ENCODE results near the gene CDS2. TPM values are rescaled to one million over a fixed set of nuclear protein-coding genes. Genes with fewer than 3 reads are reported as not detected.

Gene CDS2
- total and polyA plus RNA-seq, 2 of the 13 experiments (the other 11 are each of a cell fraction or from before 2014, with no cell fraction given) = 81.3 to 153 TPM

DNA sequence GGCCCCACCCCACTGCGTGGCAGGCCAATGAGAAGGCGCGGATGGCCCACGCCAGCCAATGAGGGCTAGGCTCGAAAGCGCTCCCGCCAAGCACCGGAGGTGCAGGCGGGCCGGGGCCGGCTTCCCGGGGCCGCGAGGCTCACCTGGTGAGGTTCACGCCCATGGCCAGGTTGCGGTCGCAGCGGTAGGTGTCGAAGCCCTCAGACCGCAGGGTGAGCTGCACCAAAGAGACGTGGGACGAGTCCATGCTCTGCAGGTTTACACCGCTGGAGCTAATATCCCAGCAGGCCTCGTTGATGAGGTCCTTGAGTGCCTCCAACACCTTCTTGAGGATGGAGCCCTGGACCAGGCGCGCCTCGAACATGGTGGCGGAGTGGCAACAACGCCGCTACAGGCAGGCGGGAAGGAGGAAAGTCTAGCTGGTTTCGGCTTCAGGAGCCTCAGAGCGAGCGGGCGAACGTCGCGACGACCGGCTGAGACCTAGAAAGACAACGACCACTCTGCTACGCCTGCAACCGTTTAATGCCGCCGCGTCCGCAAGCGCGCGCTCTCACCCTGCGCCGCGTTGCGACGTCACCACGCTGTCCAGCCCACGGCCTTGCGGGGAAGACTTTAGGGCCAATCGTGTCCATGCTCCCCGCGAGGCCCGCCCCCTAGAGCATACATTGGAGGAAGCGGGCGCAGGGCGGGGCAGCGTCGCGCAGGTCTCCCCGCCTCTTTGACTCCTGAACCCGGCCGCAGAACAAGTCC is 7.2 kb upstream of the CDS2 start, which contains the start of gene PCNA (continued):
- TF ChIP-seq, protein P1, sequence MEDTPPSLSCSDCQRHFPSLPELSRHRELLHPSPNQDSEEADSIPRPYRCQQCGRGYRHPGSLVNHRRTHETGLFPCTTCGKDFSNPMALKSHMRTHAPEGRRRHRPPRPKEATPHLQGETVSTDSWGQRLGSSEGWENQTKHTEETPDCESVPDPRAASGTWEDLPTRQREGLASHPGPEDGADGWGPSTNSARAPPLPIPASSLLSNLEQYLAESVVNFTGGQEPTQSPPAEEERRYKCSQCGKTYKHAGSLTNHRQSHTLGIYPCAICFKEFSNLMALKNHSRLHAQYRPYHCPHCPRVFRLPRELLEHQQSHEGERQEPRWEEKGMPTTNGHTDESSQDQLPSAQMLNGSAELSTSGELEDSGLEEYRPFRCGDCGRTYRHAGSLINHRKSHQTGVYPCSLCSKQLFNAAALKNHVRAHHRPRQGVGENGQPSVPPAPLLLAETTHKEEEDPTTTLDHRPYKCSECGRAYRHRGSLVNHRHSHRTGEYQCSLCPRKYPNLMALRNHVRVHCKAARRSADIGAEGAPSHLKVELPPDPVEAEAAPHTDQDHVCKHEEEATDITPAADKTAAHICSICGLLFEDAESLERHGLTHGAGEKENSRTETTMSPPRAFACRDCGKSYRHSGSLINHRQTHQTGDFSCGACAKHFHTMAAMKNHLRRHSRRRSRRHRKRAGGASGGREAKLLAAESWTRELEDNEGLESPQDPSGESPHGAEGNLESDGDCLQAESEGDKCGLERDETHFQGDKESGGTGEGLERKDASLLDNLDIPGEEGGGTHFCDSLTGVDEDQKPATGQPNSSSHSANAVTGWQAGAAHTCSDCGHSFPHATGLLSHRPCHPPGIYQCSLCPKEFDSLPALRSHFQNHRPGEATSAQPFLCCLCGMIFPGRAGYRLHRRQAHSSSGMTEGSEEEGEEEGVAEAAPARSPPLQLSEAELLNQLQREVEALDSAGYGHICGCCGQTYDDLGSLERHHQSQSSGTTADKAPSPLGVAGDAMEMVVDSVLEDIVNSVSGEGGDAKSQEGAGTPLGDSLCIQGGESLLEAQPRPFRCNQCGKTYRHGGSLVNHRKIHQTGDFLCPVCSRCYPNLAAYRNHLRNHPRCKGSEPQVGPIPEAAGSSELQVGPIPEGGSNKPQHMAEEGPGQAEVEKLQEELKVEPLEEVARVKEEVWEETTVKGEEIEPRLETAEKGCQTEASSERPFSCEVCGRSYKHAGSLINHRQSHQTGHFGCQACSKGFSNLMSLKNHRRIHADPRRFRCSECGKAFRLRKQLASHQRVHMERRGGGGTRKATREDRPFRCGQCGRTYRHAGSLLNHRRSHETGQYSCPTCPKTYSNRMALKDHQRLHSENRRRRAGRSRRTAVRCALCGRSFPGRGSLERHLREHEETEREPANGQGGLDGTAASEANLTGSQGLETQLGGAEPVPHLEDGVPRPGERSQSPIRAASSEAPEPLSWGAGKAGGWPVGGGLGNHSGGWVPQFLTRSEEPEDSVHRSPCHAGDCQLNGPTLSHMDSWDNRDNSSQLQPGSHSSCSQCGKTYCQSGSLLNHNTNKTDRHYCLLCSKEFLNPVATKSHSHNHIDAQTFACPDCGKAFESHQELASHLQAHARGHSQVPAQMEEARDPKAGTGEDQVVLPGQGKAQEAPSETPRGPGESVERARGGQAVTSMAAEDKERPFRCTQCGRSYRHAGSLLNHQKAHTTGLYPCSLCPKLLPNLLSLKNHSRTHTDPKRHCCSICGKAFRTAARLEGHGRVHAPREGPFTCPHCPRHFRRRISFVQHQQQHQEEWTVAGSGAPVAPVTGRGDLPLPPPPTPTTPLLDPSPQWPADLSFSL (CRISPR knock-in tag; IDR thresholded peaks at IDR 0.05) = peak; percentile 76; the same call in 1 of the 2 replicates
- TF ChIP-seq, protein P2, sequence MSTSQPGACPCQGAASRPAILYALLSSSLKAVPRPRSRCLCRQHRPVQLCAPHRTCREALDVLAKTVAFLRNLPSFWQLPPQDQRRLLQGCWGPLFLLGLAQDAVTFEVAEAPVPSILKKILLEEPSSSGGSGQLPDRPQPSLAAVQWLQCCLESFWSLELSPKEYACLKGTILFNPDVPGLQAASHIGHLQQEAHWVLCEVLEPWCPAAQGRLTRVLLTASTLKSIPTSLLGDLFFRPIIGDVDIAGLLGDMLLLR (CRISPR knock-in tag; IDR thresholded peaks at IDR 0.05) = peak; percentile 77
- TF ChIP-seq, protein P3, sequence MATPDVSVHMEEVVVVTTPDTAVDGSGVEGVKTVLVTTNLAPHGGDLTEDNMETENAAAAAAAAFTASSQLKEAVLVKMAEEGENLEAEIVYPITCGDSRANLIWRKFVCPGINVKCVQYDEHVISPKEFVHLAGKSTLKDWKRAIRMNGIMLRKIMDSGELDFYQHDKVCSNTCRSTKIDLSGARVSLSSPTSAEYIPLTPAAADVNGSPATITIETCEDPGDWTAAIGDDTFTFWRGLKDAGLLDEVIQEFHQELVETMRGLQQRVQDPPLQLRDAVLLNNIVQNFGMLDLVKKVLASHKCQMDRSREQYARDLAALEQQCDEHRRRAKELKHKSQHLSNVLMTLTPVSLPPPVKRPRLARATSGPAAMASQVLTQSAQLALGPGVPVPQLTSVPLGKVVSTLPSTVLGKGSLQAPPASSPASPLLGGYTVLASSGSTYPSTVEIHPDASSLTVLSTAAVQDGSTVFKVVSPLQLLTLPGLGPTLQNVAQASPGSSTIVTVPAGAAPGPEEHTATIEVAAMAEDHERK (CRISPR knock-in tag; IDR thresholded peaks at IDR 0.05; ENCODE audit: low read depth) = peak; percentile 98
- peak; percentile 89 for TF ChIP-seq ZNF160 (CRISPR knock-in tag; IDR thresholded peaks at IDR 0.05)
- no peak; the same call in 1 of the 2 replicates for TF ChIP-seq SIX4 (CRISPR knock-in tag; IDR thresholded peaks at IDR 0.05)
- peak; percentile 99 for TF ChIP-seq ZNF788 (CRISPR knock-in tag; IDR thresholded peaks at IDR 0.05; ENCODE audit: borderline replicate concordance)
- TF ChIP-seq ZMYM4 (CRISPR knock-in tag; IDR thresholded peaks at IDR 0.05) = peak; percentile 88
- TF ChIP-seq ZNF12 (CRISPR knock-in tag; IDR thresholded peaks at IDR 0.05) = peak; percentile 10; the same call in 1 of the 2 replicates
- TF ChIP-seq, protein P4, sequence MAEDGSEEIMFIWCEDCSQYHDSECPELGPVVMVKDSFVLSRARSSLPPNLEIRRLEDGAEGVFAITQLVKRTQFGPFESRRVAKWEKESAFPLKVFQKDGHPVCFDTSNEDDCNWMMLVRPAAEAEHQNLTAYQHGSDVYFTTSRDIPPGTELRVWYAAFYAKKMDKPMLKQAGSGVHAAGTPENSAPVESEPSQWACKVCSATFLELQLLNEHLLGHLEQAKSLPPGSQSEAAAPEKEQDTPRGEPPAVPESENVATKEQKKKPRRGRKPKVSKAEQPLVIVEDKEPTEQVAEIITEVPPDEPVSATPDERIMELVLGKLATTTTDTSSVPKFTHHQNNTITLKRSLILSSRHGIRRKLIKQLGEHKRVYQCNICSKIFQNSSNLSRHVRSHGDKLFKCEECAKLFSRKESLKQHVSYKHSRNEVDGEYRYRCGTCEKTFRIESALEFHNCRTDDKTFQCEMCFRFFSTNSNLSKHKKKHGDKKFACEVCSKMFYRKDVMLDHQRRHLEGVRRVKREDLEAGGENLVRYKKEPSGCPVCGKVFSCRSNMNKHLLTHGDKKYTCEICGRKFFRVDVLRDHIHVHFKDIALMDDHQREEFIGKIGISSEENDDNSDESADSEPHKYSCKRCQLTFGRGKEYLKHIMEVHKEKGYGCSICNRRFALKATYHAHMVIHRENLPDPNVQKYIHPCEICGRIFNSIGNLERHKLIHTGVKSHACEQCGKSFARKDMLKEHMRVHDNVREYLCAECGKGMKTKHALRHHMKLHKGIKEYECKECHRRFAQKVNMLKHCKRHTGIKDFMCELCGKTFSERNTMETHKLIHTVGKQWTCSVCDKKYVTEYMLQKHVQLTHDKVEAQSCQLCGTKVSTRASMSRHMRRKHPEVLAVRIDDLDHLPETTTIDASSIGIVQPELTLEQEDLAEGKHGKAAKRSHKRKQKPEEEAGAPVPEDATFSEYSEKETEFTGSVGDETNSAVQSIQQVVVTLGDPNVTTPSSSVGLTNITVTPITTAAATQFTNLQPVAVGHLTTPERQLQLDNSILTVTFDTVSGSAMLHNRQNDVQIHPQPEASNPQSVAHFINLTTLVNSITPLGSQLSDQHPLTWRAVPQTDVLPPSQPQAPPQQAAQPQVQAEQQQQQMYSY (CRISPR knock-in tag; IDR thresholded peaks at IDR 0.05) = peak; percentile 81; the same call in 1 of the 2 replicates
- peak; percentile 10; the same call in 1 of the 2 replicates for TF ChIP-seq ZNF3 (CRISPR knock-in tag; IDR thresholded peaks at IDR 0.05)
- peak; percentile 93; the same call in 1 of the 2 replicates for TF ChIP-seq ZNF556 (CRISPR knock-in tag; IDR thresholded peaks at IDR 0.05; ENCODE audit: borderline replicate concordance)
- peak; percentile 82 for TF ChIP-seq RXRA (CRISPR knock-in tag; IDR thresholded peaks at IDR 0.05)
- peak; percentile 97 for TF ChIP-seq ZNF552 (CRISPR knock-in tag; IDR thresholded peaks at IDR 0.05; ENCODE audit: borderline replicate concordance)
- TF ChIP-seq, protein P5, sequence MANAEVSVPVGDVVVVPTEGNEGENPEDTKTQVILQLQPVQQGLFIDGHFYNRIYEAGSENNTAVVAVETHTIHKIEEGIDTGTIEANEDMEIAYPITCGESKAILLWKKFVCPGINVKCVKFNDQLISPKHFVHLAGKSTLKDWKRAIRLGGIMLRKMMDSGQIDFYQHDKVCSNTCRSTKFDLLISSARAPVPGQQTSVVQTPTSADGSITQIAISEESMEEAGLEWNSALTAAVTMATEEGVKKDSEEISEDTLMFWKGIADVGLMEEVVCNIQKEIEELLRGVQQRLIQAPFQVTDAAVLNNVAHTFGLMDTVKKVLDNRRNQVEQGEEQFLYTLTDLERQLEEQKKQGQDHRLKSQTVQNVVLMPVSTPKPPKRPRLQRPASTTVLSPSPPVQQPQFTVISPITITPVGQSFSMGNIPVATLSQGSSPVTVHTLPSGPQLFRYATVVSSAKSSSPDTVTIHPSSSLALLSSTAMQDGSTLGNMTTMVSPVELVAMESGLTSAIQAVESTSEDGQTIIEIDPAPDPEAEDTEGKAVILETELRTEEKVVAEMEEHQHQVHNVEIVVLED (CRISPR knock-in tag; IDR thresholded peaks at IDR 0.05; ENCODE audit: borderline replicate concordance) = peak; percentile 100

Measured in HepG2 (cell line).